NCI-H2107 (cell line): ENCODE results near the gene SPG7.

Source experiments
- DNase-seq: peaks from one replicate; lab custom pipeline; 2025; lab: John Stamatoyannopoulos, UW

SPG7 gene

GRCh38 chr16:89547291-89547690 lies 39.1 kb downstream of the SPG7 start:
- DNase-seq = no peak

DNA sequence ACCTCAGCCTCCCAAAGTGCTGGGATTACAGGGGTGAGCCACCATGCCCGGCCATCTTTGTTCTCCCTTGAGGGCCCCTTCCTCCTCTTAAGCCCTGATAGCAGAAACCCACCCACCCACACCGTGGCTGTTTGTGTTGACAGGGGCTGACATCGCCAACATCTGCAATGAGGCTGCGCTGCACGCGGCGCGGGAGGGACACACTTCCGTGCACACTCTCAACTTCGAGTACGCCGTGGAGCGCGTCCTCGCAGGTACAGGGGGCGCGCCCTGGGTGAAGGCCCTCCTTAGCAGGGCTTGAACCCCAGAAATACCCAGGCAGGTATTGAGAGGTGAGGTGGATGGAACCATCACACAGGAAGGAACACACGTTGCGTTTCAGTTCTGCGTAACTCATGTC lies 39.7 kb downstream of the SPG7 start:
- no peak for DNase-seq

DNA sequence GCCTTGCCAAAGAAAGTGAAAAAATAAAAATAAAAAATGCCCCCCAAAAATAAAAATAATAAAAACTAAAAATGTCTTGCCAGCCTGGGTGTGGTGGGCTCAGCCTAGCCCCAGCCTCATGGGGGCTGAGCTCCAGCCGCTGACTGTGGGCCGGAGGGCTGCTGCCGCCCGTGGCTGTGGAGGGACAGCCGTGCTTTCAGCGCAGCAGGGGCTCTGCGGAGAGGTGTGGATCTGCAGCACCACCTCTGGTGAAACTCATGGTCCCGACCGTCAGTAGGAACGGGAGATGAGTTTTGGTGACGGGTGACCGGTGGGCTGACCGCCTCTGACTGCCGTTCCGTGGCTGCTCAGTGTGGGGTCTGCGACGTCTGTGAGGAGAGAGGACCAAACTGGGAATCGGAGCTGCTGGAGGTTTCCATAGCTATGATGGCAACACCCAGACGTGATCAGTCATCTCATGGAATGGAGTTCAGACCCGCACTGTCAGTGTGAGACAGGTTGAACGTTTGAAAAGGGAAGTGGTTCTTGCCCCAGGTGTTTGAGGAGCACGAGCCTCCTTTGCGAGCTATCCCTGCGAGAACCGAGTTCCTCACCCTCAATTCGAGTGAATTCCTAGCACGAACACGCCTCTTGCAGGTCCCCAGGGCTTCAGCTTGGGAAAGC lies 40.3 kb downstream of the SPG7 start:
- DNase-seq = no peak

DNA sequence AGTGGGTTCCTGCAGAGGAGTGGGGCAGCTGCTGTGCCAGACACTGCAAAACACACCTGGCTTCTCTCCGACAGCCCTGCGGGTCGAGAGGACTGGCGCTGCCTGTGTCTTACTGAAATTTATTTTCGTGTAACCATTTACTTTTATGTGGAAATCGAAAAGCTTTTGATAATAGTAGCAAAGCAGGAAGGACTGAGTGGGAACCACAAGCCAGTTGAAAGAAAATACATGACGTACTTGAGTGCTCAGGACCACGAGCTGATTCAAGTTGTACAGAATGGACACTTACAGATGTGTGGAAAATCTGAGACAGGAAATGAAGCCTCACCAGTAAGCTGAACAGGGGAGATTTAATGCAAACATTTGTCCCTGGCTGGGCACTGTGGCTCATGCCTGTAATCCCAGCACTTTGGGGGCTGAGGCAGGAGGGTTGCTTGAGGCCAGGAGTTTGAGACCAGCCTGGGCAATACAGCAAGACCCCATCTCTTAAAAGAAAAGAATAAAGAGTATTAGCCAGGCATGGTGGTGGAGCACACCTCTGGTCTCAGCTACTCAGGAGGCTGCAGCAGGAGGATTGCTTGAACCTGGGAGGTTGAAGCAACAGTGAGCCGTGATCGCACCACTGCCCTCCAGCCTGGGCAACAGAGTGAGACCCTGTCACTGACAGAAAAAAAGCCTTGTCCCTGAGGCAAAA lies 41.0 kb downstream of the SPG7 start:
- DNase-seq = no peak

GRCh38 chr16:89550421-89551007 lies 42.3 kb downstream of the SPG7 start:
- DNase-seq = no peak

DNA sequence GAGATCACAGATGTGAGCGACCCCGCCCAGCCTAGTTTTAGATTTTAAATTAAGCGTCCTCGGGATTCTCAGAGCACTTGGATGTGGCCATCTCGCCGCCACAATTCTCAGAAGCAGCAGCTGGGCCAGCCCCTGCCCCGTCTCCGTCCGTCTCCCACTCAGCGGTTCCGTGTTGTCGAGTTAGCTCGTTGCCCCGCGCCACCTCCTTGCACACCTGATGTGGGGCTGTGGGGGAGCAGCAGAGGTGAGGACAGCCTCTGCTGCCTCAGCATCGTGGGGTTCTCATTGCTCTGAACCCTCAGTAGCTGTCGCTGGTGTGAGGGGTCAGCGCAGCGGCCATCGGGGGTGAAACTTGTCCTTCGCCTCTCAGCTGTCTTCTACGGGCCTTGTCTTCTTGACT lies 44.1 kb downstream of the SPG7 start:
- DNase-seq = no peak

GRCh38 chr16:89552913-89553312 lies 44.7 kb downstream of the SPG7 start:
- no peak for DNase-seq

GRCh38 chr16:89553733-89554132 lies 45.5 kb downstream of the SPG7 start:
- no peak for DNase-seq

DNA sequence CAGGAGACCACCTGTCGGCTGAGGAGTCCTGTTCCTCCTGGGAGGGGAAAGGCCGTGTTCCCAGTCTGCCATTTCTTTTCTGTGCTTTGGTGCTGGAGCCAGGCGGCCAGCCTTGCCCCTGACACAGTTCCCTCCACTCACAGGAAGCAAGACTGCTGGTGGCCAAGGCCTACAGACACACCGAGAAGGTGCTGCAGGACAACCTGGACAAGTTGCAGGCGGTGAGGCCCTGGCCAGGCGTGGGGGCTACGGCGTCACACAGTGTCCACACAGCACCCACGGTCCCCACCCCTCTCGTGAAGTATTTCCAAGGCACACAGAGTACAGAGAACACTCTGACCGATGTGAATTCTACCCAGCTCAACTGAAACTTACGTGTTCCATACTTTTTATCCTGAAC lies 46.1 kb downstream of the SPG7 start:
- no peak for DNase-seq

- DNase-seq = no peak
These were observed 47.1 kb downstream of the SPG7 start for GRCh38 chr16:89555265-89555664.

DNA sequence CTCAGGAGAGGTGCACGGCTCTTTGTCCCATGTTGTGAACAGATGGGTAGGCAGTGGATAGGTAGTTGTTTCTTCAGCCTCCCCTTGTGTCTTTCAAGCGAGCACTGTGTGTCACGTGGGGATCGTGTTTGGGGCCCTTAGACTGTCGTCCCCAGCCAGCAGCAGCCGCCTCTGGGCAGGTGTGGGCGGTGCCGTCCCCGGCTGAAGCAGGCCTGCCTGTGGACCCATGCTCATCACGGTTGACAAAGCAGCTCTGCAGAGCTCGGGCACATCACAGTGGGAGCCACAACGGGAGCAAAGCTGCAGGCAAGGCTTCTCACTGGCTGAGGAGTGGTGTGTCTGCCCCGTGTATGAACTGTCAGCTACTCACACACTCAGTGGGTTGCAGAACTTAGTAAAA lies 47.6 kb downstream of the SPG7 start:
- no peak for DNase-seq

DNA sequence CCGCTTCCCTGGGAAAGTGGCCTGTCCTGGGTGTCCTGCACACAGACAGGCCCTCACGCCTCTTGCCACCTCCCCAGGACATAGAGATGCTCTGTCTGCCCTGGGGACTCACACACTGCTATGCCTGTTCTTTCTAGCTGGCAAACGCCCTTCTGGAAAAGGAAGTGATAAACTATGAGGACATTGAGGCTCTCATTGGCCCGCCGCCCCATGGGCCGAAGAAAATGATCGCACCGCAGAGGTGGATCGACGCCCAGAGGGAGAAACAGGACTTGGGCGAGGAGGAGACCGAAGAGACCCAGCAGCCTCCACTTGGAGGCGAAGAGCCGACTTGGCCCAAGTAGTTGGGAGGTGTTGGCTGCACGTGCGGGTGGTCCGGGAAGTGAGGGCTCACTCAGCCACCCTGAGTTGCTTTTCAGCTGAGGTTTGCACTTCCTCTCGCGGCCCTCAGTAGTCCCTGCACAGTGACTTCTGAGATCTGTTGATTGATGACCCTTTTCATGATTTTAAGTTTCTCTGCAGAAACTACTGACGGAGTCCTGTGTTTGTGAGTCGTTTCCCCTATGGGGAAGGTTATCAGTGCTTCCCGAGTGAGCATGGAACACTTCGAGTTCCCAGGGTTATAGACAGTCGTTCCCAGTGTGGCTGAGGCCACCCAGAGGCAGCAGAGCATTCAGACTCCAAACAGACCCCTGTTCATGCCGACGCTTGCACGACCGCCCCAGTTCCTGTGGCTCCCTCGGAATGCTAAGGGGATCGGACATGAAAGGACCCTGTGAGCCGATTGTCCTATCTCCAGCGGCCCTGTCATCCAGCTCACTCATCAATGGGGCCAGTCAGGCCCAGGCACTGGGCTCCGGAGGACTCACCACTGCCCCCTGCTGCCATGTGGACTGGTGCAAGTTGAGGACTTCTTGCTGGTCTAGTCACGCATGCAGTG lies 48.8 kb downstream of the SPG7 start:
- DNase-seq = no peak

GRCh38 chr16:89557690-89558490 lies 49.7 kb downstream of the SPG7 start:
- DNase-seq = no peak

DNA sequence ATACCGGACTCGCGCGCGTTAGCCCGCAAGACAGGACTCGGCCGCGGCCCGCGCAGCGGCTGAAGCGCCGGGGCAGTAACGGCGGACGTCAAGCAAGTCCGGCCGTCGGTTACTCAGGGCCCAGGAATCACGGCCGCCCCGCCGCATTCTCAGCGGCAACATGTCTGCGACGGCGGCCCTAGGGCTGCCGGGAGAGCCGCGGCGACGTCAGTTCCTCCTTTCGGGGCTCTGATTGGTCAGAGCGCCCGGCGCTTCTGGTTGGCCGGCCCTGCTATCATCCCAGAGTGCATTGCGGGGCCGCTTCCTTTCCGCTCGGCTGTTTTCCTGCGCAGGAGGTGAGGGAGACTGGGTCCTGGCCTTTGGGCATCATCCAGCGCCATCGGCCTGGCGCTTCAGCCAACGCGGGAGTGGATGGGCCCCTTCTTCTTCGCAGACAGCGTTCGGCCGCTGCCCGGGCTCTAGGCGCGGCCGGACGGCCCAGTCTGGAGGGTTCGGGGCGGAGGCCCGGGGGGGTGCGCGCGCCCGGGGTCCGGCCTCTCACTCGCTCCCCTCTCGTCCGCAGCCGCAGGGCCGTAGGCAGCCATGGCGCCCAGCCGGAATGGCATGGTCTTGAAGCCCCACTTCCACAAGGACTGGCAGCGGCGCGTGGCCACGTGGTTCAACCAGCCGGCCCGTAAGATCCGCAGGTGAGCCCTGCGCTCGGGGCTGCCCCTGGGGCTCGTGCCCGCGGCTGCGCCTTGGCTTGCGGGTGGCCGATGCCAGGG lies 52.4 kb downstream of the SPG7 start, which contains the start of gene RPL13:
TSS of gene RPL13 (plus strand) at position 305 of the 764 bp plus-strand sequence. CDS start at position 583, 278 bp downstream.
- DNase-seq = peak; percentile 93

- no peak for DNase-seq
These were observed 53.1 kb downstream of the SPG7 start for GRCh38 chr16:89561142-89561883.

GRCh38 chr16:89561884-89562599 lies 53.8 kb downstream of the SPG7 start:
- no peak for DNase-seq

DNA sequence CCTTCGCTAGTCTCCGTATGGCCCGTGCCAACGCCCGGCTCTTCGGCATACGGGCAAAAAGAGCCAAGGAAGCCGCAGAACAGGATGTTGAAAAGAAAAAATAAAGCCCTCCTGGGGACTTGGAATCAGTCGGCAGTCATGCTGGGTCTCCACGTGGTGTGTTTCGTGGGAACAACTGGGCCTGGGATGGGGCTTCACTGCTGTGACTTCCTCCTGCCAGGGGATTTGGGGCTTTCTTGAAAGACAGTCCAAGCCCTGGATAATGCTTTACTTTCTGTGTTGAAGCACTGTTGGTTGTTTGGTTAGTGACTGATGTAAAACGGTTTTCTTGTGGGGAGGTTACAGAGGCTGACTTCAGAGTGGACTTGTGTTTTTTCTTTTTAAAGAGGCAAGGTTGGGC lies 54.7 kb downstream of the SPG7 start:
- DNase-seq = no peak

DNA sequence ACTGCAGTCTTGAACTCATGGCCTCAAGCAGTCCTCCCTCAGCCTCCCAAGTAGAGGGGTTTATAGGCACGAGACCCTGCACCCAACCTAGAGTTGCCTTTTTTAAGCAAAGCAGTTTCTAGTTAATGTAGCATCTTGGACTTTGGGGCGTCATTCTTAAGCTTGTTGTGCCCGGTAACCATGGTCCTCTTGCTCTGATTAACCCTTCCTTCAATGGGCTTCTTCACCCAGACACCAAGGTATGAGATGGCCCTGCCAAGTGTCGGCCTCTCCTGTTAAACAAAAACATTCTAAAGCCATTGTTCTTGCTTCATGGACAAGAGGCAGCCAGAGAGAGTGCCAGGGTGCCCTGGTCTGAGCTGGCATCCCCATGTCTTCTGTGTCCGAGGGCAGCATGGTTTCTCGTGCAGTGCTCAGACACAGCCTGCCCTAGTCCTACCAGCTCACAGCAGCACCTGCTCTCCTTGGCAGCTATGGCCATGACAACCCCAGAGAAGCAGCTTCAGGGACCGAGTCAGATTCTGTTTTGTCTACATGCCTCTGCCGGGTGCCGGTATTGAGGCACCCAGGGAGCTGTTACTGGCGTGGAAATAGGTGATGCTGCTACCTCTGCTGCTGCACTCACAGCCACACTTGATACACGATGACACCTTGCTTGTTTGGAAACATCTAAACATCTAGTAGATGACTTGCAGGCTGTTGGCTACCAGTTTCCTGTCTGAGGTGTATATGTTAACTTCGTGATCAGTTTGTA lies 55.6 kb downstream of the SPG7 start:
- DNase-seq = no peak
